ENCODE data around the gene CACUL1. TPM values are rescaled to one million over a fixed set of nuclear protein-coding genes. Genes with fewer than 3 reads are reported as not detected.

Gene CACUL1
- total RNA-seq, 2 donors from 2014 or later: 23.7 to 38.1 TPM

GRCh38 chr10:118764195-118764594, 9.4 kb upstream of the CACUL1 start:
- Histone ChIP-seq H3K9me3 (no peaks in the 10 kb centered on the region), H3K27me3 (replicated peaks; ENCODE audit: insufficient read depth) (no peaks in the 10 kb centered on the region), H3K4me3 (no peak overlapping the region), H3K4me1 (replicated peaks) (no peaks in the 10 kb centered on the region), H3K27ac (no peak overlapping the region), H3K36me3 (no peaks in the 10 kb centered on the region)
- intact Hi-C loops (cut with DNase I): no loop called here
- TF ChIP-seq, protein P1, sequence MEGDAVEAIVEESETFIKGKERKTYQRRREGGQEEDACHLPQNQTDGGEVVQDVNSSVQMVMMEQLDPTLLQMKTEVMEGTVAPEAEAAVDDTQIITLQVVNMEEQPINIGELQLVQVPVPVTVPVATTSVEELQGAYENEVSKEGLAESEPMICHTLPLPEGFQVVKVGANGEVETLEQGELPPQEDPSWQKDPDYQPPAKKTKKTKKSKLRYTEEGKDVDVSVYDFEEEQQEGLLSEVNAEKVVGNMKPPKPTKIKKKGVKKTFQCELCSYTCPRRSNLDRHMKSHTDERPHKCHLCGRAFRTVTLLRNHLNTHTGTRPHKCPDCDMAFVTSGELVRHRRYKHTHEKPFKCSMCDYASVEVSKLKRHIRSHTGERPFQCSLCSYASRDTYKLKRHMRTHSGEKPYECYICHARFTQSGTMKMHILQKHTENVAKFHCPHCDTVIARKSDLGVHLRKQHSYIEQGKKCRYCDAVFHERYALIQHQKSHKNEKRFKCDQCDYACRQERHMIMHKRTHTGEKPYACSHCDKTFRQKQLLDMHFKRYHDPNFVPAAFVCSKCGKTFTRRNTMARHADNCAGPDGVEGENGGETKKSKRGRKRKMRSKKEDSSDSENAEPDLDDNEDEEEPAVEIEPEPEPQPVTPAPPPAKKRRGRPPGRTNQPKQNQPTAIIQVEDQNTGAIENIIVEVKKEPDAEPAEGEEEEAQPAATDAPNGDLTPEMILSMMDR (IDR thresholded peaks at IDR 0.05): no peak
- TF ChIP-seq POLR2A (IDR thresholded peaks at IDR 0.05) (no peak), POLR2AphosphoS5 (IDR thresholded peaks at IDR 0.05) (no peak)
- no peak for DNase-seq (ENCODE audit: low spot score)
- WGBS: 94% methylated on average over 4 of the region's 4 CpGs

DNA sequence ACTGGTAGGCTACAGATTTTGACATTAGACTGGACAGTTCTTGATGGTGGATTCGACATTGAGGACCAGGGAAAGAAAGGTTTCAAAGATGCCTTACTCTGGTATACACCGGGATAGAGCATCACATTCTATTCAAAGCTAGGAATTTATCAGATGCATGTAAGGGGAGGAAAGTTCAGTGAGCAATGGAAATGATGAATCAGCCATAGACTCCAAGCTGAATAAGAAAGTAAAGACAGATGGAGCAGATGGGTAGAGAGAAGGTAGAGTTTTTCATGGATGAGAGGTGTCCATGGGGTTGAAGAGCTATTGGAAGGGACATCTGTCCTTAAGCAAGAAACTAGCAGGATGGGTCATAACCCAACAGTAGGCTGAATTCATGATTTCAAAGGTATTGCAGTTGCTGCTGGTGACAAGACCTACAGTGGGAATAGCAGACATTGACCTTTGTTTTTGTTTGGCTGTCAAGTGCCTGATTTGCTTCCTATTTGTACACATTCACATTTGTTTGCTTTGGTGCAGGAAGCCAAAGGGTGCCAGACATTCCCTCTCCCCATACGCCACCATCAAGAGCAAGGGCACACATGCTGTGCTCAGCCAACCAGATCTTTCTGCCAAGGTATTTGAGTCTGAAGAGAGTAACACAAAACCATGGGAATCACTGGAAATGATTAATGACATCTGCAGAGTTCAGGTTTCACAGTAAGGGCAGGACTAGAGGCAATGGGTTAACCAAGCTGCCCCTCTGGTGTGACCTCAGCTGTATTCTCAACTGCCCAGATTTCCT, 8.6 kb upstream of the CACUL1 start:
- Histone ChIP-seq H3K27ac (no peak overlapping the region), H3K9me3 (no peaks in the 10 kb centered on the region), H3K4me3 (no peak overlapping the region), H3K36me3 (no peaks in the 10 kb centered on the region), H3K4me1 (replicated peaks) (no peaks in the 10 kb centered on the region), H3K27me3 (replicated peaks; ENCODE audit: insufficient read depth) (no peaks in the 10 kb centered on the region)
- DNase-seq (ENCODE audit: low spot score): no peak
- intact Hi-C loops (cut with DNase I): no loop called here
- 79% methylated on average over 3 of the region's 3 CpGs for WGBS
- TF ChIP-seq, protein P1 (IDR thresholded peaks at IDR 0.05): no peak
- TF ChIP-seq POLR2AphosphoS5 (IDR thresholded peaks at IDR 0.05) (no peak), POLR2A (IDR thresholded peaks at IDR 0.05) (no peak)

GRCh38 chr10:118760265-118760664, 5.5 kb upstream of the CACUL1 start:
- H3K27me3 ChIP-seq (replicated peaks; ENCODE audit: insufficient read depth): no peaks in the 10 kb centered on the region
- no peaks in the 10 kb centered on the region for H3K9me3 ChIP-seq
- TF ChIP-seq POLR2AphosphoS5 (IDR thresholded peaks at IDR 0.05): no peak
- TF ChIP-seq, protein P1 (IDR thresholded peaks at IDR 0.05): no peak
- TF ChIP-seq POLR2A (IDR thresholded peaks at IDR 0.05): no peak
- H3K27ac ChIP-seq: no peak overlapping the region
- intact Hi-C loops (cut with DNase I): no loop called here
- no peaks in the 10 kb centered on the region for H3K4me1 ChIP-seq (replicated peaks)
- no peak overlapping the region for H3K4me3 ChIP-seq
- no peak for DNase-seq (ENCODE audit: low spot score)
- H3K36me3 ChIP-seq: no peaks in the 10 kb centered on the region
- 92% methylated on average over 36 of the region's 36 CpGs for WGBS

- no peaks in the 10 kb centered on the region for H3K36me3 ChIP-seq
- no peak for DNase-seq (ENCODE audit: low spot score)
- no peaks in the 10 kb centered on the region for H3K9me3 ChIP-seq
- TF ChIP-seq POLR2AphosphoS5 (IDR thresholded peaks at IDR 0.05) (no peak), POLR2A (IDR thresholded peaks at IDR 0.05) (no peak)
- TF ChIP-seq, protein P1 (IDR thresholded peaks at IDR 0.05): no peak
- H3K27me3 ChIP-seq (replicated peaks; ENCODE audit: insufficient read depth): no peaks in the 10 kb centered on the region
- H3K4me3 ChIP-seq: no peak overlapping the region
- no peak overlapping the region for H3K27ac ChIP-seq
- intact Hi-C loops (cut with DNase I): loop anchor here (5.0 to 10.0 kb wide), 2 partner anchors 269 to 346 kb away; partner anchors contain the start of genes DENND10 and NANOS1
- 91% methylated on average over 1 of the region's 1 CpG for WGBS
- no peaks in the 10 kb centered on the region for H3K4me1 ChIP-seq (replicated peaks)
Observed at GRCh38 chr10:118758449-118758848, 3.7 kb upstream of the CACUL1 start.

DNA sequence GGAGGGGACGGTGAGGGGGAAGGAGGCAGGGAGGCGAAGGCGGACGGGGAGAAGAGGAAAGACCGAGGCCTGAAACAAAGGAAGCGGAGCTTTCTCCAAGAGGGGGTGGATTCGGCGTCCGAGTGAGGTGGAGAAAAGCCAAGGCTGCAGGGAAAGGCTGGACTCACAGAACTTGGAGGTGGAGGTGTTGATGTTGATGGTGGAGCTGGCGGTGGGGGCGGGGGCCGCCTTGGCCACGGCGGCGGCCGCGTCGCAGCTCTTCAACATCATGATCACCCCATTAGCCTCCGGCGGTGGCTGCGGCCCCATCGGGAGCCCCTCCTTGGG, 578 bp downstream of the CACUL1 start:
- Histone ChIP-seq H3K4me1 (replicated peaks) (peaks cover 4% of the 10 kb centered on the region), H3K9me3 (no peaks in the 10 kb centered on the region), H3K27ac (peak overlapping the region; percentile 88 to 90), H3K4me3 (peak overlapping the region; percentile 76 to 98), H3K27me3 (replicated peaks; ENCODE audit: insufficient read depth) (no peaks in the 10 kb centered on the region), H3K36me3 (no peaks in the 10 kb centered on the region)
- intact Hi-C loops (cut with DNase I): loop anchor here (10.0 kb wide), 1 partner anchor 351 kb away; the partner anchor contains the start of gene DENND10
- TF ChIP-seq POLR2AphosphoS5 (IDR thresholded peaks at IDR 0.05) (no peak), POLR2A (IDR thresholded peaks at IDR 0.05) (no peak)
- TF ChIP-seq, protein P1 (IDR thresholded peaks at IDR 0.05): no peak
- under 1% methylated on average over 22 of the region's 22 CpGs for WGBS
- DNase-seq (ENCODE audit: low spot score): peak; percentile 53

All from prostate gland (tissue), 2 donors.